ENCODE measurements around the gene RFX8.

The RFX8 gene

DNA sequence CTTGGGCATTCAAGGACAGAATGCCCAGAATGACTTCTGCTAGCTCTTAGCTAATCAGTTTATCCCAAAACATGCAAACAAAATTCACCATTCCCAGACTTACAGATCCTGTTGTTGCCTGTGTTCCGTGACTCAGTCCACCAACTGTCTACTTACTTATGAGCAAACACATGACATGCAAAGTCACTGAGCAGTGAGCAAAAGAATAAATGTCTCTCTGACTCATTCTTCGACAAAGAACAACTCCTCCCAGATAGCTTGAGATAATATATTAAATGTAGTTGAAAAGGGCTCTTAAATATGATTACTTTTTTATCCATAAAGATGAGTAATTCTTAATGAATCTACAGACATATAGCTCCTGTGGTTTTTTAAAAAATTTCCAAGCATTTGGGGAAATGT is 78.6 kb downstream of the RFX8 start:
- ChIA-PET CTCF (interaction anchor here (1.7 to 2.3 kb wide), 2 partner anchors 9 to 54 kb away, joined by 5 to 7 read pairs; partner anchors contain the start of gene CREG2), POLR2A (no interaction called here)
- no peak overlapping the region for H3K4me3 ChIP-seq (ENCODE audit: low read depth, low read length)
- H3K9me3 ChIP-seq (ENCODE audit: control insufficient read depth, insufficient read depth, low read depth, low read length), result no peaks in the 10 kb centered on the region
- TF ChIP-seq ZNF785 (tag by site-specific recombination; IDR thresholded peaks at IDR 0.05), result no peak
- TF ChIP-seq, protein P1, sequence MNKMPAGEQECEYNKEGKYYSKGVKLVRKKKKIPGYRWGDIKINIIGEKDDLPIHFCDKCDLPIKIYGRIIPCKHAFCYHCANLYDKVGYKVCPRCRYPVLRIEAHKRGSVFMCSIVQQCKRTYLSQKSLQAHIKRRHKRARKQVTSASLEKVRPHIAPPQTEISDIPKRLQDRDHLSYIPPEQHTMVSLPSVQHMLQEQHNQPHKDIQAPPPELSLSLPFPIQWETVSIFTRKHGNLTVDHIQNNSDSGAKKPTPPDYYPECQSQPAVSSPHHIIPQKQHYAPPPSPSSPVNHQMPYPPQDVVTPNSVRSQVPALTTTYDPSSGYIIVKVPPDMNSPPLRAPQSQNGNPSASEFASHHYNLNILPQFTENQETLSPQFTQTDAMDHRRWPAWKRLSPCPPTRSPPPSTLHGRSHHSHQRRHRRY (tag by site-specific recombination; IDR thresholded peaks at IDR 0.05), result no peak
- no peak for TF ChIP-seq ZBTB7A (tag by site-specific recombination; IDR thresholded peaks at IDR 0.05; ENCODE audit: low read depth)
- TF ChIP-seq ZNF214 (tag by site-specific recombination; IDR thresholded peaks at IDR 0.05; ENCODE audit: borderline replicate concordance), result no peak
- TF ChIP-seq ZFHX2 (tag by site-specific recombination; conservative IDR thresholded peaks at IDR 0.05), result no peak
- TF ChIP-seq, protein P2, sequence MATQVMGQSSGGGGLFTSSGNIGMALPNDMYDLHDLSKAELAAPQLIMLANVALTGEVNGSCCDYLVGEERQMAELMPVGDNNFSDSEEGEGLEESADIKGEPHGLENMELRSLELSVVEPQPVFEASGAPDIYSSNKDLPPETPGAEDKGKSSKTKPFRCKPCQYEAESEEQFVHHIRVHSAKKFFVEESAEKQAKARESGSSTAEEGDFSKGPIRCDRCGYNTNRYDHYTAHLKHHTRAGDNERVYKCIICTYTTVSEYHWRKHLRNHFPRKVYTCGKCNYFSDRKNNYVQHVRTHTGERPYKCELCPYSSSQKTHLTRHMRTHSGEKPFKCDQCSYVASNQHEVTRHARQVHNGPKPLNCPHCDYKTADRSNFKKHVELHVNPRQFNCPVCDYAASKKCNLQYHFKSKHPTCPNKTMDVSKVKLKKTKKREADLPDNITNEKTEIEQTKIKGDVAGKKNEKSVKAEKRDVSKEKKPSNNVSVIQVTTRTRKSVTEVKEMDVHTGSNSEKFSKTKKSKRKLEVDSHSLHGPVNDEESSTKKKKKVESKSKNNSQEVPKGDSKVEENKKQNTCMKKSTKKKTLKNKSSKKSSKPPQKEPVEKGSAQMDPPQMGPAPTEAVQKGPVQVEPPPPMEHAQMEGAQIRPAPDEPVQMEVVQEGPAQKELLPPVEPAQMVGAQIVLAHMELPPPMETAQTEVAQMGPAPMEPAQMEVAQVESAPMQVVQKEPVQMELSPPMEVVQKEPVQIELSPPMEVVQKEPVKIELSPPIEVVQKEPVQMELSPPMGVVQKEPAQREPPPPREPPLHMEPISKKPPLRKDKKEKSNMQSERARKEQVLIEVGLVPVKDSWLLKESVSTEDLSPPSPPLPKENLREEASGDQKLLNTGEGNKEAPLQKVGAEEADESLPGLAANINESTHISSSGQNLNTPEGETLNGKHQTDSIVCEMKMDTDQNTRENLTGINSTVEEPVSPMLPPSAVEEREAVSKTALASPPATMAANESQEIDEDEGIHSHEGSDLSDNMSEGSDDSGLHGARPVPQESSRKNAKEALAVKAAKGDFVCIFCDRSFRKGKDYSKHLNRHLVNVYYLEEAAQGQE (tag by site-specific recombination; IDR thresholded peaks at IDR 0.05), result no peak
- no peaks in the 10 kb centered on the region for H3K36me3 ChIP-seq (ENCODE audit: control insufficient read depth in 2 of 2, insufficient read depth in 1 of 2, low read length in 2 of 2)
- H3K27ac ChIP-seq (ENCODE audit: extremely low read depth, low read depth, low read length), result no peak overlapping the region
- peaks cover 4% of the 10 kb centered on the region; the same call in 1 of the 2 replicates for H3K4me1 ChIP-seq (ENCODE audit: control insufficient read depth, insufficient read depth, low read length)

DNA sequence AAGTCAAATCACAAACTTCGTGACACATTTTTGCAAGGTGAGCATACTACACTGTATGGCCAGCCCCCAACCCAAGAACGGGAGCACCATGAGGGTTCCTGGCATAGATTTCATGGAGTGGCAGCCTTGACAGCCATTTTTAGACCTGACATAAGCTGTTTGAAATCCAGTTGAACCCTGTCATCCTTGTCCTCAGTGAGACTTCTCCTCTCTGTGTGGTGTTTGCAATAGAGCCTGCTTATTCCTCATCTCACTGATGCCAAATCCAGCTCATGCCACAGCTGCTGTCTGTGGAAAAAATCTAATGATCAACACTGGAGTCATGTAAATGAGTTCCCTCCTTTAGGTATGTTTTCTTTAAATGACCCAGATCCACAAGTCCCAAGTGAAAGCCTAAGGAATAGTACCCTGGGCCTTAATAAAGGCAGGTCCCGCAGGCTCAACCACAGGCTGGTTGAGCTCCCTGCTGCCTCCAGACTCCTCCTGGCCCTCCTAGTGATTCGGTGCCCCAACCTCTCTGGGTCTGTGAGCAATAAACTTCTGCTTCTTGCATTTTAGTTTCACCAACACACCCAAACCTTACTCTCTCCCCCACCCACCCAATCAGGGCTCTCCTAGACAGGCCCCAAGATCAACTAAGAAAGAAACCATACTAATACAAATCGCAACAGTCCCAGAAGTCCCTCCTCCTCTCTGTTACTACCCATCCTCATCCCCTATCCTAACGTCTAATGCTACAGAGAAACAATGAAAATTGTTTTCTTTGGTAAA is 79.2 kb downstream of the RFX8 start:
- peak; percentile 38; the same call in 1 of the 2 replicates for TF ChIP-seq ZNF266 (tag by site-specific recombination; IDR thresholded peaks at IDR 0.05; ENCODE audit: low read depth)
- TF ChIP-seq ZFP37 (tag by site-specific recombination; IDR thresholded peaks at IDR 0.05), result no peak
- POLR2A ChIA-PET, result no interaction called here
- Histone ChIP-seq H3K36me3 (ENCODE audit: control insufficient read depth in 2 of 2, insufficient read depth in 1 of 2, low read length in 2 of 2) (no peaks in the 10 kb centered on the region), H3K4me1 (ENCODE audit: control insufficient read depth, insufficient read depth, low read length) (peaks cover 4% of the 10 kb centered on the region; the same call in 1 of the 2 replicates), H3K9me3 (ENCODE audit: control insufficient read depth, insufficient read depth, low read depth, low read length) (no peaks in the 10 kb centered on the region), H3K27ac (ENCODE audit: extremely low read depth, low read depth, low read length) (no peak overlapping the region), H3K4me3 (ENCODE audit: low read depth, low read length) (no peak overlapping the region)
- CTCF ChIA-PET, result interaction anchor here (0.6 to 2.3 kb wide), 4 partner anchors 8 to 301 kb away, joined by 3 to 7 read pairs (median 5); partner anchors contain the start of gene CREG2

DNA sequence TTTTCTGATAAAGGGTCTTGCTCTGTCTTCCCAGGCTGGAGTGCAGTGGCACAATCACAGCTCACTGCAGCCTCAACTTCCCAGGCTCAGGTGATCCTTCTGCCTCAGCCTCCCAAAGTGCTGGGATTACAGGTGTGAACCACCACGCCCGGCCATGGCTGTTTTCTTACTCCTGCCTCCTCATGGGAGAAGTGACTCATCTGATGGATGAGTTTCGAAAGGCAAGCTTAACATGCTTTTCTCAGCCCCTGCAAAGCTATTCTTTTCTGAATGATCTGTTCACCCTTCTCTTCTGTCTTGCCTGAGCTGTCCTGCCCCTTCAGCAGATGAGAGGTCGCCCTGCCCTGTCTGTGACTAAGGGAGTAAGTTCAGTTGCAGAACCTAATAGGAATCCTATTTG is 86.7 kb downstream of the RFX8 start:
- ChIA-PET POLR2A (interaction anchor here (0.8 kb wide), 1 partner anchor 9 kb away, joined by 3 read pairs; no protein-coding TSS in a partner anchor), CTCF (interaction anchor here (0.6 to 3.6 kb wide), 21 partner anchors 8 to 1359 kb away, joined by 3 to 21 read pairs (median 4); no protein-coding TSS in a partner anchor)
- Histone ChIP-seq H3K9me3 (ENCODE audit: control insufficient read depth, insufficient read depth, low read depth, low read length) (no peaks in the 10 kb centered on the region), H3K27ac (ENCODE audit: extremely low read depth, low read depth, low read length) (no peak overlapping the region), H3K4me3 (ENCODE audit: low read depth, low read length) (no peak overlapping the region), H3K4me1 (ENCODE audit: control insufficient read depth, insufficient read depth, low read length) (no peaks in the 10 kb centered on the region), H3K36me3 (ENCODE audit: control insufficient read depth in 2 of 2, insufficient read depth in 1 of 2, low read length in 2 of 2) (no peaks in the 10 kb centered on the region)
- no peak for TF ChIP-seq ZNF23 (tag by site-specific recombination; IDR thresholded peaks at IDR 0.05; ENCODE audit: borderline replicate concordance)
- no peak for TF ChIP-seq SCRT2 (tag by site-specific recombination; IDR thresholded peaks at IDR 0.05)
- no peak for TF ChIP-seq TCF7L2 (IDR thresholded peaks at IDR 0.05; ENCODE audit: borderline replicate concordance, low read depth, low read length)
- TF ChIP-seq ZFP37 (tag by site-specific recombination; IDR thresholded peaks at IDR 0.05), result no peak
- TF ChIP-seq, protein P3, sequence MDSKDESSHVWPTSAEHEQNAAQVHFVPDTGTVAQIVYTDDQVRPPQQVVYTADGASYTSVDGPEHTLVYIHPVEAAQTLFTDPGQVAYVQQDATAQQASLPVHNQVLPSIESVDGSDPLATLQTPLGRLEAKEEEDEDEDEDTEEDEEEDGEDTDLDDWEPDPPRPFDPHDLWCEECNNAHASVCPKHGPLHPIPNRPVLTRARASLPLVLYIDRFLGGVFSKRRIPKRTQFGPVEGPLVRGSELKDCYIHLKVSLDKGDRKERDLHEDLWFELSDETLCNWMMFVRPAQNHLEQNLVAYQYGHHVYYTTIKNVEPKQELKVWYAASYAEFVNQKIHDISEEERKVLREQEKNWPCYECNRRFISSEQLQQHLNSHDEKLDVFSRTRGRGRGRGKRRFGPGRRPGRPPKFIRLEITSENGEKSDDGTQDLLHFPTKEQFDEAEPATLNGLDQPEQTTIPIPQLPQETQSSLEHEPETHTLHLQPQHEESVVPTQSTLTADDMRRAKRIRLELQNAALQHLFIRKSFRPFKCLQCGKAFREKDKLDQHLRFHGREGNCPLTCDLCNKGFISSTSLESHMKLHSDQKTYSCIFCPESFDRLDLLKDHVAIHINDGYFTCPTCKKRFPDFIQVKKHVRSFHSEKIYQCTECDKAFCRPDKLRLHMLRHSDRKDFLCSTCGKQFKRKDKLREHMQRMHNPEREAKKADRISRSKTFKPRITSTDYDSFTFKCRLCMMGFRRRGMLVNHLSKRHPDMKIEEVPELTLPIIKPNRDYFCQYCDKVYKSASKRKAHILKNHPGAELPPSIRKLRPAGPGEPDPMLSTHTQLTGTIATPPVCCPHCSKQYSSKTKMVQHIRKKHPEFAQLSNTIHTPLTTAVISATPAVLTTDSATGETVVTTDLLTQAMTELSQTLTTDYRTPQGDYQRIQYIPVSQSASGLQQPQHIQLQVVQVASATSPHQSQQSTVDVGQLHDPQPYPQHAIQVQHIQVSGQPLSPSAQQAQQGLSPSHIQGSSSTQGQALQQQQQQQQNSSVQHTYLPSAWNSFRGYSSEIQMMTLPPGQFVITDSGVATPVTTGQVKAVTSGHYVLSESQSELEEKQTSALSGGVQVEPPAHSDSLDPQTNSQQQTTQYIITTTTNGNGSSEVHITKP (tag by site-specific recombination; IDR thresholded peaks at IDR 0.05), result no peak
- TF ChIP-seq ZNF37A (tag by site-specific recombination; IDR thresholded peaks at IDR 0.05), result no peak
- TF ChIP-seq KLF16 (tag by site-specific recombination; IDR thresholded peaks at IDR 0.05), result no peak
- no peak for TF ChIP-seq ZNF214 (tag by site-specific recombination; IDR thresholded peaks at IDR 0.05; ENCODE audit: borderline replicate concordance)

All from HEK293 (cell line).